ENCODE data around the gene NGEF.

Gene NGEF

GRCh38 chr2:232966122-232966521 lies 46.9 kb downstream of the NGEF start:
- no peak for FAIRE-seq

GRCh38 chr2:232963913-232964312 lies 49.1 kb downstream of the NGEF start:
- no peak for FAIRE-seq

- FAIRE-seq, result no peak
Measured at GRCh38 chr2:232960862-232961261, 52.2 kb downstream of the NGEF start.

- no peak for FAIRE-seq
Measured at GRCh38 chr2:232959139-232959538, 53.9 kb downstream of the NGEF start.

GRCh38 chr2:232957657-232958090 lies 55.4 kb downstream of the NGEF start:
- no peak for FAIRE-seq

GRCh38 chr2:232955856-232956255 lies 57.2 kb downstream of the NGEF start:
- no peak for FAIRE-seq

- FAIRE-seq, result no peak
Measured at GRCh38 chr2:232954691-232955090, 58.4 kb downstream of the NGEF start.

- no peak for FAIRE-seq
Measured at GRCh38 chr2:232951891-232952290, 61.2 kb downstream of the NGEF start.

GRCh38 chr2:232951181-232951580 lies 61.9 kb downstream of the NGEF start:
- FAIRE-seq, result no peak

GRCh38 chr2:232950751-232951150 lies 62.3 kb downstream of the NGEF start:
- no peak for FAIRE-seq

- FAIRE-seq, result no peak
Measured at GRCh38 chr2:232949016-232949415, 64.0 kb downstream of the NGEF start.

- FAIRE-seq, result no peak
Measured at GRCh38 chr2:232942831-232943230, 70.2 kb downstream of the NGEF start.

- FAIRE-seq, result no peak
Measured at GRCh38 chr2:232941912-232942594, 71.0 kb downstream of the NGEF start.

GRCh38 chr2:232941400-232941799 lies 71.7 kb downstream of the NGEF start:
- no peak for FAIRE-seq

GRCh38 chr2:232940724-232941123 lies 72.3 kb downstream of the NGEF start:
- FAIRE-seq, result no peak

- FAIRE-seq, result no peak
Measured at GRCh38 chr2:232937278-232937906, 75.7 kb downstream of the NGEF start.

GRCh38 chr2:232931636-232932035 lies 81.4 kb downstream of the NGEF start:
- no peak for FAIRE-seq

GRCh38 chr2:232930059-232930400 lies 83.0 kb downstream of the NGEF start:
- FAIRE-seq, result no peak

GRCh38 chr2:232929303-232930058 lies 83.6 kb downstream of the NGEF start:
- no peak for FAIRE-seq

GRCh38 chr2:232928551-232929302 lies 84.3 kb downstream of the NGEF start:
- FAIRE-seq, result no peak

GRCh38 chr2:232927793-232928550 lies 85.1 kb downstream of the NGEF start:
- FAIRE-seq, result no peak

- no peak for FAIRE-seq
Measured at GRCh38 chr2:232927032-232927792, 85.8 kb downstream of the NGEF start.

Measured in A204.1 (cell line).